HG03066 (cell line): ENCODE results near the gene ZSWIM6.

ENCODE experiments used
- ATAC-seq: cut with Tn5 transposase; IDR thresholded peaks from one replicate; pipeline ENCODE4 v1.9.1; 2021; ENCODE audit warnings: low read depth; ENCODE audit not compliant: unreplicated experiment

ZSWIM6 gene

GRCh38 chr5:61330845-61331406 is 1.1 kb upstream of the ZSWIM6 start:
- peak; percentile 18 for ATAC-seq

- ATAC-seq, result no peak
These were observed 296 bp downstream of the ZSWIM6 start for GRCh38 chr5:61332358-61332749.

- no peak for ATAC-seq
These were observed 828 bp downstream of the ZSWIM6 start for GRCh38 chr5:61332851-61333320.

- no peak for ATAC-seq
These were observed 1.4 kb downstream of the ZSWIM6 start for GRCh38 chr5:61333321-61333953.

- no peak for ATAC-seq
These were observed 2.2 kb downstream of the ZSWIM6 start for GRCh38 chr5:61333954-61334867.

- ATAC-seq, result no peak
These were observed 3.0 kb downstream of the ZSWIM6 start for GRCh38 chr5:61334868-61335615.

GRCh38 chr5:61339764-61340163 is 7.7 kb downstream of the ZSWIM6 start:
- no peak for ATAC-seq

GRCh38 chr5:61340775-61341361 is 8.8 kb downstream of the ZSWIM6 start:
- ATAC-seq, result no peak

GRCh38 chr5:61342071-61342501 is 10.0 kb downstream of the ZSWIM6 start:
- ATAC-seq, result no peak

GRCh38 chr5:61344187-61344944 is 12.3 kb downstream of the ZSWIM6 start:
- no peak for ATAC-seq

- no peak for ATAC-seq
These were observed 14.5 kb downstream of the ZSWIM6 start for GRCh38 chr5:61346511-61346910.

- ATAC-seq, result no peak
These were observed 15.0 kb downstream of the ZSWIM6 start for GRCh38 chr5:61347080-61347479.

GRCh38 chr5:61348447-61348846 is 16.4 kb downstream of the ZSWIM6 start:
- ATAC-seq, result no peak

GRCh38 chr5:61349935-61350334 is 17.9 kb downstream of the ZSWIM6 start:
- no peak for ATAC-seq

- no peak for ATAC-seq
These were observed 18.5 kb downstream of the ZSWIM6 start for GRCh38 chr5:61350535-61350934.

- ATAC-seq, result no peak
These were observed 19.7 kb downstream of the ZSWIM6 start for GRCh38 chr5:61351733-61352132.

- no peak for ATAC-seq
These were observed 20.1 kb downstream of the ZSWIM6 start for GRCh38 chr5:61352180-61352579.

GRCh38 chr5:61352612-61353156 is 20.6 kb downstream of the ZSWIM6 start:
- no peak for ATAC-seq

- no peak for ATAC-seq
These were observed 21.2 kb downstream of the ZSWIM6 start for GRCh38 chr5:61353293-61353692.
